Fibroblast of lung (primary cell): ENCODE measurements around the gene ZNF221.

Experiments used
- EZH2 ChIP-seq: IDR thresholded peaks from 2 replicates; pipeline ENCODE4 v1.5.1; 2012; ENCODE audit warnings: low read length, control low read depth, mild to moderate bottlenecking; ENCODE audit errors: missing control alignments
- TF ChIP-seq, protein P1 (sequence below), 2 donors: IDR thresholded peaks in 1 of 2; conservative IDR thresholded peaks in 1 of 2; 1 replicate in 1 of 2; 2 replicates in 1 of 2; pipeline ENCODE4 v1.5.1; 2011 to 2012; ENCODE audit warnings: low read length in 2 of 2, control low read depth in 1 of 2, inconsistent platforms in 1 of 2, low read depth in 1 of 2, mild to moderate bottlenecking in 1 of 2

DNA sequence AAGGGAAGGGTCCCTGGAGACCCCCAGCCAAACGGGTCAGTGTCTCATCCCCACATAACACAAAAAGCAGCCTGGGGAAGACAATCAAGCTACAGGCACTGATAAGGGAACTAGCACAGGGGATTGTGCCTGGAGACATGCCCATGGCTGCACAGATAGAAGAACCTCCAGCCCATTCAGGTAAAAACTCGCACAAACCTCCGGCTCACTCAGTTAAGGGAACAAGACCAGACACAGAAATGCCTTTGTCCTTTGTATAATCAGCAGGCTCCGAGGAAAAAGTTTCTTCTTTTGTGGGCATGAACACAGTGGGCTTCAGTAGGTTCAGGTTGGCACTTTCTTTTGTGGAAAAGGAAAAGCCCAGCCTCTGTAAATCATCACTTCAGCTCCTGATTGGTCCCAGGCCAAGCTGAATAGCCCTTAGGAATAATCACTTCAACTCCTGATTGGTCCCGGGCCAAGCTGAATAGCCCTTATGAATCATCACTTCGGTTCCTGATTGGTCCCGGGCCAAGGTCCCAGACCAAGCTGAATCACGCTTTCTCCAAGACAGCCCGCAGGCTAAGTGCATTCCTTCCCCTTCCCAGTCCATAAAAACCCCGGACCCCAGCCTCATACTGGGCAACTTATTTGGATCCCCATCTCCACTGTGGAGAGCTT is 46.7 kb downstream of the ZNF221 start:
- no peak for TF ChIP-seq EZH2
- TF ChIP-seq, protein P1, sequence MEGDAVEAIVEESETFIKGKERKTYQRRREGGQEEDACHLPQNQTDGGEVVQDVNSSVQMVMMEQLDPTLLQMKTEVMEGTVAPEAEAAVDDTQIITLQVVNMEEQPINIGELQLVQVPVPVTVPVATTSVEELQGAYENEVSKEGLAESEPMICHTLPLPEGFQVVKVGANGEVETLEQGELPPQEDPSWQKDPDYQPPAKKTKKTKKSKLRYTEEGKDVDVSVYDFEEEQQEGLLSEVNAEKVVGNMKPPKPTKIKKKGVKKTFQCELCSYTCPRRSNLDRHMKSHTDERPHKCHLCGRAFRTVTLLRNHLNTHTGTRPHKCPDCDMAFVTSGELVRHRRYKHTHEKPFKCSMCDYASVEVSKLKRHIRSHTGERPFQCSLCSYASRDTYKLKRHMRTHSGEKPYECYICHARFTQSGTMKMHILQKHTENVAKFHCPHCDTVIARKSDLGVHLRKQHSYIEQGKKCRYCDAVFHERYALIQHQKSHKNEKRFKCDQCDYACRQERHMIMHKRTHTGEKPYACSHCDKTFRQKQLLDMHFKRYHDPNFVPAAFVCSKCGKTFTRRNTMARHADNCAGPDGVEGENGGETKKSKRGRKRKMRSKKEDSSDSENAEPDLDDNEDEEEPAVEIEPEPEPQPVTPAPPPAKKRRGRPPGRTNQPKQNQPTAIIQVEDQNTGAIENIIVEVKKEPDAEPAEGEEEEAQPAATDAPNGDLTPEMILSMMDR (conservative IDR thresholded peaks at IDR 0.05 in 1 of 2, IDR thresholded peaks at IDR 0.05 in 1 of 2; ENCODE audit: low read depth in 1 of 2, low read length in 2 of 2) = no peak
